Sigmoid colon (tissue), 7 donors: ENCODE data around the gene PAK4. TPM values are rescaled to one million over a fixed set of nuclear protein-coding genes. Genes with fewer than 3 reads are reported as not detected.
A peak's percentile ranks its signal among the peaks of the same experiment; 100 is the strongest.

Experiments used
- DNase-seq: peaks from one replicate; pipeline ENCODE4 v3.0.0-alpha.2; 2019
- H3K27ac ChIP-seq, 4 donors: fragments of 200-600 bp; sonication (generic); one replicate each; pipeline ENCODE4 v1.5.1; 2016 to 2019; ENCODE audit warnings: mild to moderate bottlenecking in 1 of 4
- H3K27me3 ChIP-seq, 3 donors: fragments of 200-600 bp; sonication (generic); one replicate each; pipeline ENCODE4 v1.5.1; 2019; ENCODE audit warnings: mild to moderate bottlenecking in 1 of 3
- H3K36me3 ChIP-seq, 4 donors: fragments of 200-600 bp; sonication (generic); one replicate each; pipeline ENCODE4 v1.5.1; 2016 to 2019
- H3K4me1 ChIP-seq, 4 donors: fragments of 200-600 bp; sonication (generic); one replicate each; pipeline ENCODE4 v1.5.1; 2017 to 2019
- H3K4me3 ChIP-seq, 4 donors: fragments of 200-600 bp; sonication (generic); one replicate each; pipeline ENCODE4 v1.5.1; 2017 to 2019; ENCODE audit warnings: mild to moderate bottlenecking in 2 of 4, moderate library complexity in 1 of 4
- H3K9me3 ChIP-seq, 4 donors: fragments of 200-600 bp in 3 of 4; sonication (generic) in 3 of 4; one replicate each; pipeline versions ENCODE4 v1.5.1 to v1.6.1; 2013 to 2019
- EP300 ChIP-seq, 4 donors: sonication (generic); formaldehyde crosslinking; IDR thresholded peaks; one replicate each; pipeline ENCODE4 v1.6.1; 2017; ENCODE audit warnings: antibody characterized with exemption in 4 of 4
- POLR2A ChIP-seq, 2 donors: fragments of 450-650 bp; IDR thresholded peaks; one replicate each; pipeline ENCODE4 v1.6.1; 2016; ENCODE audit warnings: antibody characterized with exemption in 2 of 2, mild to moderate bottlenecking in 2 of 2, moderate library complexity in 2 of 2
- POLR2AphosphoS5 ChIP-seq, 4 donors: sonication (generic); formaldehyde crosslinking; IDR thresholded peaks; one replicate each; pipeline ENCODE4 v1.6.1; 2017; ENCODE audit warnings: antibody characterized with exemption in 4 of 4
- WGBS, 2 donors: extraction: QIAGEN DNeasy Blood & Tissue Kit; methylation state at CpG; one replicate each; pipeline ENCODE4 v1.1.7; 2013; 5-methylcytosine and 5-hydroxymethylcytosine counted together
- intact Hi-C: fragments of 100-400 bp; cut with DNase I; formaldehyde crosslinking; loops from one replicate; pipeline ENCODE4 v1.15.1; 2023
- polyA plus RNA-seq, 3 donors: library from polyadenylated mRNA; stranded (reverse); fragments of 200-250 nt; gene quantifications; one replicate each; pipeline ENCODE4 v1.2.3, GENCODE V29; 2013
- total RNA-seq, 4 donors: library from RNA; depleted of rRNA; stranded (reverse); fragments of >200 nt; gene quantifications; one replicate each; pipeline ENCODE4 v1.1.0, GENCODE V29; 2016
- TF ChIP-seq, protein P1 (sequence below), 4 experiments: fragments of 450-650 bp in 3 of 4; fragments of 200-600 bp in 1 of 4; IDR thresholded peaks; one replicate each; pipeline ENCODE4 v1.5.1; 2016 to 2019; ENCODE audit warnings: antibody characterized with exemption in 4 of 4, mild to moderate bottlenecking in 3 of 4, moderate library complexity in 2 of 4
- donor health status: healthy with polysubstance abuse.
- donor health status: Bipolar disorder and iron deficiency.
- donor health status: healthy.

The PAK4 gene
- total and polyA plus RNA-seq, 7 donors = 6.2 to 62.0 (median 27.1) TPM

DNA sequence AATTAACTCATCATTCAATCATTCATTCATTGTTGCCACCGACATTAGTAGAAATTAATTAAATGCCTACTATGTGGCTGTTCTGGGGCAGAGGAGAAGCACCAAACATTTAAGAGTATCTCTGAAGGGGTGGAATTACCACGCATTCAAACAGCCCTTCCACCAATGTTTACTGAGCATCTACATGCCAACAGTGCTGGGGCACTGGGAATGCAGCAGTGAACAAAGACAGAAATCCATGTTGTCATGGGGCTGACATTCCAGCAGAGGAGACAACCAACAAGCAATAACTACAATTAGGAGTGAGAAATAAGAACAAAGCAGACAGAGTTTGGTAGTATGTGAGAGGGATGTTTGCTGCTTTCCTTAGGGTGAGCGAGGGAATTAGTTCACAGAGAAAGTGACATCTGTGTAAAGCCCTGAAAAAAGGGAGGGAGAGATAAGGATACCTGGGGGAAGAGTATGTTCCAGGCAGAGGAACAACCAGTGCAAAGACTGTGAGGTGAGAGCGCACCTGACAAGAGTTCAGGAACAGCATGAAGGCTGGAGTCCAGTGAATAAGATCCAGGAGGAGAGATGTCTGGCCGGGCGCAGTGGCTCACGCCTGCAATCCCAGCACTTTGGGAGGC is 1.3 kb upstream of the PAK4 start:
- intact Hi-C loops = loop anchor here (2.0 to 10.0 kb wide), 3 partner anchors 21 to 789 kb away; partner anchors contain the start of genes CATSPERG and RPS16
- TF ChIP-seq, protein P1, sequence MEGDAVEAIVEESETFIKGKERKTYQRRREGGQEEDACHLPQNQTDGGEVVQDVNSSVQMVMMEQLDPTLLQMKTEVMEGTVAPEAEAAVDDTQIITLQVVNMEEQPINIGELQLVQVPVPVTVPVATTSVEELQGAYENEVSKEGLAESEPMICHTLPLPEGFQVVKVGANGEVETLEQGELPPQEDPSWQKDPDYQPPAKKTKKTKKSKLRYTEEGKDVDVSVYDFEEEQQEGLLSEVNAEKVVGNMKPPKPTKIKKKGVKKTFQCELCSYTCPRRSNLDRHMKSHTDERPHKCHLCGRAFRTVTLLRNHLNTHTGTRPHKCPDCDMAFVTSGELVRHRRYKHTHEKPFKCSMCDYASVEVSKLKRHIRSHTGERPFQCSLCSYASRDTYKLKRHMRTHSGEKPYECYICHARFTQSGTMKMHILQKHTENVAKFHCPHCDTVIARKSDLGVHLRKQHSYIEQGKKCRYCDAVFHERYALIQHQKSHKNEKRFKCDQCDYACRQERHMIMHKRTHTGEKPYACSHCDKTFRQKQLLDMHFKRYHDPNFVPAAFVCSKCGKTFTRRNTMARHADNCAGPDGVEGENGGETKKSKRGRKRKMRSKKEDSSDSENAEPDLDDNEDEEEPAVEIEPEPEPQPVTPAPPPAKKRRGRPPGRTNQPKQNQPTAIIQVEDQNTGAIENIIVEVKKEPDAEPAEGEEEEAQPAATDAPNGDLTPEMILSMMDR (IDR thresholded peaks at IDR 0.05) = no peak
- TF ChIP-seq POLR2A (IDR thresholded peaks at IDR 0.05) = no peak
- no peak for TF ChIP-seq POLR2AphosphoS5 (IDR thresholded peaks at IDR 0.05)
- TF ChIP-seq EP300 (IDR thresholded peaks at IDR 0.05) = no peak
- Histone ChIP-seq H3K27ac (no peak overlapping the region), H3K4me3 (no peak overlapping the region), H3K9me3 (no peaks in the 10 kb centered on the region), H3K27me3 (peaks cover 0 to 7% (median 0%) of the 10 kb centered on the region in 3 donors), H3K36me3 (no peaks in the 10 kb centered on the region), H3K4me1 (peaks cover 0 to 44% (median 37%) of the 10 kb centered on the region in 4 donors)
- no peak for DNase-seq
- WGBS, 2 donors = 73 to 82% methylated on average over 7 of the region's 7 CpGs

DNA sequence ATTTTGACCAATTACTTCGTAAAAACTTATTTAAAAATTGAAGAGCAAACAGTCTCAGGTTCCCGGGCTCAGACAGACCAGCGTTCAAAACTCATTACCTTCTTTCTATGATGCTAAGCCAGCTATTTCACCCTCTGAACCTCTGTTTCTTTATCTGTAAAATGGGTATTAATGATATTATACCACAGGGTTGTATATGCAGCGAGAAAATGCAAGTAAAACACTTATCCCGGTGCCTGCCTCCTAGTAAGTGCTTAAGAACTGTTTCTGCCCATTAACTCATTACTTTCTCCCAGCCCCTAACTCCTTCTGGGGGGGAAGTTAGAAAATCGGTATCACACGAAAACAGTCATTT is 410 bp upstream of the PAK4 start:
- no peak for DNase-seq
- Histone ChIP-seq H3K9me3 (no peaks in the 10 kb centered on the region), H3K27ac (peak overlapping the region; percentile 81 to 90 (median 87)), H3K36me3 (no peaks in the 10 kb centered on the region), H3K4me1 (peaks cover 0 to 51% (median 46%) of the 10 kb centered on the region in 4 donors), H3K27me3 (peaks cover 0 to 4% (median 0%) of the 10 kb centered on the region in 3 donors), H3K4me3 (peak overlapping the region; percentile 75 to 99 (median 96))
- TF ChIP-seq POLR2AphosphoS5 (IDR thresholded peaks at IDR 0.05) = no peak
- no peak for TF ChIP-seq POLR2A (IDR thresholded peaks at IDR 0.05)
- TF ChIP-seq EP300 (IDR thresholded peaks at IDR 0.05) = no peak
- TF ChIP-seq, protein P1 (IDR thresholded peaks at IDR 0.05) = no peak
- intact Hi-C loops = loop anchor here (2.0 to 10.0 kb wide), 4 partner anchors 20 to 790 kb away; partner anchors contain the start of genes CATSPERG, EID2B and RPS16
- 33 to 39% methylated on average over 7 of the region's 7 CpGs for WGBS, 2 donors

DNA sequence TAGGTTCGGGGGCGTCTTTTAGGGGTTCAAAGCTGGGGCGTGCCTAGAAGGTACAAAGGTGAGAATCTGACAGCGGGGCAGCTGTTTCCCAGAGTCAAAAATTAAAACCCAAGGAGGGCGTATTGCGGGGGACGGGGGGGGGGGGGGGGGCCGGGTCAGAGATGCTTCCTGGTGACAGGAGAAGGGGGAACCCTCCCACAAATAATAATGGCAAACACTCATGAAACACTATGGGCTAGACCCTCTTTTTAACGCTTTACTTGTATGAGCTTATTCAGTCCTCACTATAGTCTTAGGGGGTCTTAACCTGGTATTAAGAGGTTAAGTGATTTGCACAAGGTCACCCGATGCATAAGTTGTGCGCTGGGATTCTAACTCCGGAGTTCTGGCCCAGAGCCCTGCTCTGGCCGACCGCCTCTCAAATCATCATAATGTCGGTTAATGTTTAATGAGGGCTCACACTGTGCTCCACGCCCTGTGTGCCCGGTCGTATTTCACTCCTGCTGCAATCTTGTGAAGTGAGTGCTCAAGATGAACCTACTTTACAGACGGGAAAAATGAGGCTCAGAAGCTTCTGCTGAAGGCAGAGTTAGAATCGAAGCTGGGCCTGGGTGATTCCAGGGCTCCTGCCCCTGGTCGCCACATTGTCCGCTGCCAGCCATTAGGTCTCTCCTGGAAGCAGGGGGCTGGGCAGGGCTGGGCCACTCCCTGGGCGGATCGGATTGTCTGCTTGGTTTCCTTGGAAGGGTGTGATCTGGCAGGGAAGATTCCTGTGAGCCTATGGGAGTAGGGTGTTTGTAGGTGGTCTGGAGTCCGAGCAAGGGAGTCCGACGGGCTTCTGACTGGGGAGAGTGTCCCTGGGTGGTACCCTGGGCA is 964 bp downstream of the PAK4 start:
- Histone ChIP-seq H3K36me3 (no peaks in the 10 kb centered on the region), H3K27me3 (no peaks in the 10 kb centered on the region), H3K4me1 (peaks cover 0 to 64% (median 60%) of the 10 kb centered on the region in 4 donors), H3K9me3 (no peaks in the 10 kb centered on the region), H3K4me3 (peak overlapping the region; percentile 75 to 99 (median 96)), H3K27ac (peak overlapping the region; percentile 81 to 90 (median 87))
- DNase-seq = no peak
- WGBS, 2 donors = 7 to 43% methylated on average over 26 to 27 of the region's 27 CpGs
- intact Hi-C loops = loop anchor here (5.0 to 10.0 kb wide), 3 partner anchors 308 to 792 kb away; partner anchors contain the start of genes CATSPERG, EID2B and RPS16
- peak in 1 of 4 donors; percentile 36 for TF ChIP-seq POLR2AphosphoS5 (IDR thresholded peaks at IDR 0.05)
- TF ChIP-seq, protein P1 (IDR thresholded peaks at IDR 0.05) = no peak
- TF ChIP-seq EP300 (IDR thresholded peaks at IDR 0.05) = no peak
- peak in 1 of 2 donors; percentile 41 for TF ChIP-seq POLR2A (IDR thresholded peaks at IDR 0.05)

DNA sequence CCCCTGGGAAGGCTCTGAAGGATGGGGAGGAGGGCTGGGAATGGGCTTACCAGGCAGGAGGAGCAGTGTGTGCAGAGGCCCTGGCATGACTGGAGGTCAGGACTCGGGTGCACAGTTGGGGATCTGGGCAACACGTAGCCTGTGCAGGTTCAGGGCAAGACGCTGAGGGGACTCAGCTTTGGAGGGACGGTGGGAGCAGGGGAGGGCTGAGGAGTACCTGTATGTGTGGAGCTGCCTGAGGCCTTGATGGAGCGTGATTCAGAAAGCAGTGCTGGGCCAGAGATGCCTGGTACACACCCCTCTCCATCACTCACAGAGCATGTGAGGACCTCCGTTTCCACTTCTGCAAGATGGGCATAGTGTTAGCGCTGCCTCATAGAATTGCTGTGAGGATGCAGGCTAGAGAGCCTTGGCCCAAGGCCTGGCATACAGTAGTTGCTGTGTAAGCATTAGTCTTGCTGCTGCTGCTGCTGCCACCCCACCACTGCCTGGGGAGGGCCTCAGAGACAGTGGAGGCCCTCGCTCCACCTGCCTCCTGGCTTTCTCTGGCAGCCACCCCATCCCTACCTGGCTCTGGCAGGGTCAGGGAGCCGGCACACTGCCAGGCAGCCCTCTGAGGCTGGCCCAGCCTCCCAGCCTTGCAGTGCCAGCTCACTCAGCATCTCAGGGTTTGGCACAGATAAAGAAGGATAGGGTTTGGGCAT is 2.4 kb downstream of the PAK4 start:
- Histone ChIP-seq H3K4me1 (peaks cover 0 to 74% (median 74%) of the 10 kb centered on the region in 4 donors), H3K9me3 (no peaks in the 10 kb centered on the region), H3K4me3 (no peak overlapping the region), H3K27ac (peak overlapping the region; percentile 4 to 90 (median 87)), H3K36me3 (no peaks in the 10 kb centered on the region), H3K27me3 (no peaks in the 10 kb centered on the region)
- WGBS, 2 donors = 36 to 61% methylated on average over 9 of the region's 9 CpGs
- intact Hi-C loops = loop anchor here (5.0 to 10.0 kb wide), 3 partner anchors 307 to 793 kb away; partner anchors contain the start of genes CATSPERG, EID2B and RPS16
- TF ChIP-seq POLR2AphosphoS5 (IDR thresholded peaks at IDR 0.05) (no peak), EP300 (IDR thresholded peaks at IDR 0.05) (no peak), POLR2A (IDR thresholded peaks at IDR 0.05) (no peak)
- TF ChIP-seq, protein P1 (IDR thresholded peaks at IDR 0.05) = no peak
- DNase-seq = no peak
